GM21576 (cell line): Measurements from ENCODE around the gene HELB.

Source experiments
- ATAC-seq: cut with Tn5 transposase; IDR thresholded peaks from one replicate; pipeline ENCODE4 v1.9.1; 2021; ENCODE audit warnings: mild to moderate bottlenecking, moderate library complexity; ENCODE audit not compliant: unreplicated experiment

The HELB gene

GRCh38 chr12:66302827-66303169 is 505 bp downstream of the HELB start:
- no peak for ATAC-seq

DNA sequence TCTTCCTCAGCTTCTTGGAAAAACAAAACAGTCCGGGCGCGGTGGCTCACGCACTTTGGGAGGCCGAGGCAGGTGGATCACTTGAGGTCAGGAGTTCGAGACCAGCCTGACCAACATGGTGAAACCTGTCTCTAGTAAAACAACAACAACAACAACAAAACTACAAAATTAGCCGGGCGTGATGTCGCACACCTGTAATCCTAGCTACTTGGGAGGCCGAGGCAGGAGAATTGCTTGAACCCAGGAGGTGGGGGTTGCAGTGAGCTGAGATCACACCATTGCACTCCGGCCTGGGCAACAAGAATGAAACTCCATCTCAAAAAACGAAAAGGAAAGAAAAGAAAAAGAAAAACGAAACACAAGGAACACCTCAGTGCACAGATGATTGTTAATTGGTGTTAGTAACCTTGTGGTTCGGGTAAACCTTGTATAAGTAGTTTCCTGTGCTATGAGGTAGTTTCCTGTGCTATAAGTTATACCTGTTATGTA is 1.1 kb downstream of the HELB start:
- peak; percentile 48 for ATAC-seq

DNA sequence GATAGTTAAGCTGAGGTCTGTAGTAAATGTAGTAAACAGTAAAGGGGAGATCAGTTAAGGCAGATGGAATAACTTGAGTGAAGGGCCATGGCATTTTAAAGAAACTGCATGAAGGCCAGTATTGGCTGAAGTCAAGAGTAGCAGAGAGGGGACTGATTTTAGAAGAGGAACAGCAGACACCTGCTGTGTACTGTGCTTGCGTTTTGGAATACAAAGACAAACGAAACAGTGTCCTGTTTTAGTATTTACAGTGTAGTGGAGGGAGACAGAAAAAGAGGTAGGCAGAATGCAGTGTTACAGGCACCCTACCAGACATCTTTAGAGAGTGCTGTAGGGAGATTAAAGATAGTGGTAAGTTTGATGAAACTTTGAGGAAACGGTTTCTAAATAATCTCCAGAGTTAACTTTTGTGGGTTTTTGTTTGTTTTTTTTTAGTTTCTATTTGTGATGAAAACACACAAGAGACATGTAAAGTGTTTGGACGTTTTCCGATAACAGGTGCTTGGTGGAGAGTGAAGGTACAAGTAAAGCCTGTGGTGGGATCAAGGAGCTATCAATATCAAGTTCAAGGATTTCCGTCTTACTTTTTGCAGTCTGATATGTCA is 2.1 kb downstream of the HELB start:
- no peak for ATAC-seq

DNA sequence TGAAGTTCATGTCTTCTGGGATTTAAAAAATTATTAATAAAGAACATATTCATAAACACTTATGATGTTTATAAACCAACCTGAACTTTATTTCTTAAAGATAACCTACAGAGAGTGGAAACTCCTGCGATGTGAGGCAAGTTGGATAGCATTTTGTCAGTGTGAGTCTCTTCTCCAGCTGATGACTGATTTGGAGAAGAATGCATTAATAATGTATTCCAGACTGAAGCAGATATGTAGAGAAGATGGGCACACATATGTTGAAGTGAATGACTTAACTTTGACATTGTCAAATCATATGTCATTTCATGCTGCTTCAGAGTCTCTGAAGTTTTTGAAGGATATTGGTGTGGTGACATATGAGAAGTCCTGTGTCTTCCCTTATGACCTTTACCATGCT is 7.3 kb downstream of the HELB start:
- no peak for ATAC-seq

DNA sequence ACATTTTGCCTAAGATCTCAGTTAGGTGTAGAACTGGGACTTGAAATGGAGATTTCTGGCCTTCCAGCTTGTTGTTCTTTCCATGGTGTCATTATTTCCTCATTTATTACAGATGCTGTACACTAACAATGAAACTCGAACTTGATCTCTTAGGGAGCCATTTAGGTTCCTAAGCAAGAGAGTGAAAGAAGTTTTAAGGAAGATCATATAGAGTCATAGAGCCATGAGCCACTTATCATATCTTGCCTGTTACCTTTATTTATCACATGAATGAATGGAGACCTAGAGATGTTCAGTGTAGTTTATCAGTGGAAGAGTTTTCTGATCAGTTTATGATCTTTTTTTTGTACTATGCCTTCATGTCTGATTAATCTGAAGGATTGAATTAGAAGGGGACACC is 9.9 kb downstream of the HELB start:
- ATAC-seq = no peak

- no peak for ATAC-seq
These were observed 12.0 kb downstream of the HELB start for GRCh38 chr12:66314278-66314677.

- ATAC-seq = no peak
These were observed 17.1 kb downstream of the HELB start for GRCh38 chr12:66319266-66319954.

GRCh38 chr12:66320996-66321395 is 18.7 kb downstream of the HELB start:
- no peak for ATAC-seq

DNA sequence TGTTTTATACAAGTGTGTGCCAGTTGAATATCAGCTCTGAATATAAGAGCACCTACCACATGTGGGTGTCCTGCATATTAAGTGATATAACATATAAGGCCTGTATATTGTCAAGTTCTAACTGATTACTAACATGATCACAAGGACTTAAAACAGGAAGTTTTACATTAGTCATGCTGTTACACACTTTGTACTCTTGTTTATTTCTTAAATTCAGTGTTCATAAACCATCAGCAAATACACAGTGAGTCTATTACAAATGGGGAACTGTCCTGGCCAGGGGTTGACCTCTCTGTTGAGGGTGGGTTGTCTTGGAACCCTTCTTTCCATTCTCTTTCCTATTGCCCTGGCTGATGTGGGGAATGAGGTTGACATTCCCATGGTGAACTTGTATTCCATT is 19.1 kb downstream of the HELB start:
- no peak for ATAC-seq

GRCh38 chr12:66323017-66323416 is 20.7 kb downstream of the HELB start:
- no peak for ATAC-seq

DNA sequence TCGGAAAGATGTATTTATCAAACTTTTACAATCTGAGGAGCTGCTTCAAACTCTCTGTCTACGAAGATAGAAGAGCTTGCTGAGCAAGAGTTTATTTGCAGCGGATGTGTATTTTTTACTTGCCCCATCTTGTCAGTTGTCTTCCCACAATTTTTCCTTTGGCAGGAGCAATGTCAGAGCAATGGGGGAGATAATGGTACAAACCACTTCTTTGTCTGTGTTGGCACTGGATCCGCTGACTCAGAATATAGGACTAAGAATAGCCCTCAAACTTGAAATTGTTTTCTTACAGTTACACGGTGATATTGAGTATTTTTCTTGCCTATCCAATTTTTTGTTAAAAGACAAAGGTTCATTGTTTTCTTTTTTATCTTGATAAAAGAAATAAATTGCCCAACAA is 27.6 kb downstream of the HELB start:
- no peak for ATAC-seq

DNA sequence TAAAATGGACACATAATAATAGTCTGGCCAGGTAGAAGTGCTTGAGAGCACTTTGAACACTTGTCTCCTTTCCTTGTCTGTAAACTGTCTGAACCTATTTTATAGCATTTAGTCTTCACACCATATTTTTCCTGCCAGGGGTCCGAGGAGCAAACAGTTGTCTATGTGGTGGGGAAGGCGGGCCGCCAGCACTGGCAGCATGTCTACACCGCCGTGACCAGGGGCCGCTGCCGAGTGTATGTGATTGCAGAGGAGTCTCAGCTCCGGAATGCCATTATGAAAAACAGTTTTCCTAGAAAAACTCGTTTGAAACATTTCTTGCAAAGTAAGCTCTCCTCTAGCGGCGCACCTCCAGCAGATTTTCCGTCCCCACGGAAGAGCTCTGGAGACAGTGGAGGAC is 28.7 kb downstream of the HELB start:
- no peak for ATAC-seq

- ATAC-seq = no peak
These were observed 29.5 kb downstream of the HELB start for GRCh38 chr12:66331814-66332213.

GRCh38 chr12:66335746-66336145 is 33.5 kb downstream of the HELB start:
- ATAC-seq = no peak

DNA sequence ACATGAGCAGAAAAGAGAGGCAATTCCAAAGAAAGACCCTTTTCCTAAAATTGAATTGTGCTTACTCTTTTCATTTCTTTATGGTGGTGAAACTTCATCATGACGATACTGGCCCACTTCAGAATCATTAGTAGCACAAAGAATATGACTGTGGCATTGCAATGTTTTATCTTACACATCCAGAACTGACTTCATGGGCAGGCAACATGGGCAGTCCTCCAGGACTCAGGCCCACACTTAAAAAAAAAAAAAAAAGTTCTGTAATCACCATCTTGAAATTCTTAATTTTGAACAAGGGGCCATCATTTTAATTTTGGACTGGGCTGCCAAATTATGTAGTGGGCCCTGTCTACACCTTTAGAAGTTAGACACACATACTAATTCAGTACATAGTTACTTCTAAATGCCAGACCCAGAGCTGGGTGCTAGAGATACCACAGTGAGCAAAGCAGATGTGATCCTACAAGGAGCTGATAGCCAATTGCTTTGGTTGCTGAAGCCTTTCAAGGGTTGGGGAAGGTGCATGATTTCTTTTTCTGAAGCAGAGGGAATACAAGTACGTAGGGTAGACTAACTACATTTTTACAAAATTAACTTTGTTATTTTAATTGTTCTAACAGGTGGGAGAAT is 35.2 kb downstream of the HELB start:
- no peak for ATAC-seq

DNA sequence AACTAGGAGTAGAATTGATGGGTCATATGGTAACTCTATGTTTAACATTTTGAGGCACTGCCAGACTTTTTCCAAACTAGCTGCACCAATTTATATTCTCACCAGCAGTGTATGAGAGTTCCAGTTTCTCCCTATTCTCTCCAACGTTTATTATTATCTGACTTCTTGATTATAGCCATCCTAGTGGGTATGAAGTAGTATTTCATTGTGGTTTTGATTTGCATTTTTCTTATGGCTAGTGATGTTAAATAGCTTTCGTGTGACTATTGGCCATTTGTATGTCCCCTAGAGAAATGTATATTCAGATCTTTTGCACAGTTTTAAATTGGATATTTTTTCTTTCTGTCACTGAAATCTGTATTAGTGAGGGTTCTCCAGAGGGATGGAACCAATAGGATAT is 37.8 kb downstream of the HELB start:
- ATAC-seq = no peak

GRCh38 chr12:66341126-66341525 is 38.8 kb downstream of the HELB start:
- ATAC-seq = no peak

DNA sequence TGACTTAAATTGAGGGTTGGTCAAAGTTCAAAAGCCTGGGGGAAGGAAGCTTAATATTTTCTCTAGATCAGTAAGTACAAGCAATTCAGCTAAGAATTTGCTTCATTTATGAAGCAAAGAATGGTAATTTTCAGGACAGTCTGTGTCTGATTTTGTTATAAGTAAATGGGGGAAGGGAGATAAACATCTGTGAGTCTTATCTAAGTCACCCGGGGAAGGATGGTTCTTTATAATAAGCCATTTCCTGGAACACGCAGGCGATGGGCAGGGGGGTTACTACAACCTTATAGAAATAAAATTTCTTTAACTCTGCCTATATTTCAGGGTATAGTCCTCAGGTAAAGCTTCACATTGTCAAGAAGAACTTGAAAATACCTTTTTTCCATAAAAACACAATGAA is 42.9 kb downstream of the HELB start:
- no peak for ATAC-seq

DNA sequence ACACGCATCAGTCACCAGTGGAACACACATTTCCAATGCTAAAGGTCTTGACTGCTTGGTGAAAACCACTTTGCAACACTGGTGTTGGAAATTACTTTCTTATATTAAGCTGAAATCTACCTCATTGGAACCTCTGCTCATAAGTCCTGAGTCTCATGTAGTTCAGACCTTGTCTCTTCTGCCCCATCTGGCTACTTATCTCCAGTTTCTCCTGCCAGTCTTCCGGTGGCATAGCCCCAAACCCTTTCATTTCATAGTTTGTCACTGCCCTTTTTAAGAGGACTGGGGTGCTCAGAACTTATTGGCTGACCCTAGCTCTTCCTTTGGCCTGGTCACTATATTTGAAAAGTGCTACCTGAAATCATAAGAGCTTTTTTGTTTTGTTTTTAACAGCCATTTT is 43.7 kb downstream of the HELB start:
- no peak for ATAC-seq

DNA sequence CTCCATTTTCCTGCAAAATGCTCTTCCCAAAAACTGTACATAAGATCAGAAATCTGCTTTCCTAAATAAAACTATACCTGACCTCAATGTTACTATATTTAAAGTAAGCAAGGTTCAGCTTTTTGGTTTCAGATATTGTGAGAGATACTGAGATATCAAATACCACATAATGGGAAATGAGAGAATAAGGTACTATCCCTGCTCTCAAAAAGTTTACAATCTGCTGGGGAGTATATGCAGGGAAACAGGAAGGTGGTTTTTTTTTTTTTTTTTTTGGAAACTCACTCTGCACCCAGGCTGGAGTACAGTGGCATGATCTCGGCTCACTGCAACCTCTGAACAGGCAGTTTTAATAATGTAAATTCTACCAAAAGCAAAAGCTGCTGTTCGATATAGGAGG is 49.0 kb downstream of the HELB start:
- ATAC-seq = no peak

GRCh38 chr12:66352197-66352596 is 49.9 kb downstream of the HELB start:
- no peak for ATAC-seq

- no peak for ATAC-seq
These were observed 50.6 kb downstream of the HELB start for GRCh38 chr12:66352899-66353298.
